ENCODE measurements around the gene YTHDF1.

- no peak for TF ChIP-seq CTCF (IDR thresholded peaks at IDR 0.05)
- no peak for TF ChIP-seq EZH2 (IDR thresholded peaks at IDR 0.05; ENCODE audit: borderline replicate concordance, insufficient read depth, low read depth, low read length, poor library complexity, severe bottlenecking)
Measured at GRCh38 chr20:63194007-63194796, 21.7 kb downstream of the YTHDF1 start.
